ENCODE measurements around the gene FAM83D. TPM values are rescaled to one million over a fixed set of nuclear protein-coding genes. Genes with fewer than 3 reads are reported as not detected.

Gene FAM83D
- total RNA-seq, 2 experiments from 2014 or later: 10.5 to 12.4 TPM

DNA sequence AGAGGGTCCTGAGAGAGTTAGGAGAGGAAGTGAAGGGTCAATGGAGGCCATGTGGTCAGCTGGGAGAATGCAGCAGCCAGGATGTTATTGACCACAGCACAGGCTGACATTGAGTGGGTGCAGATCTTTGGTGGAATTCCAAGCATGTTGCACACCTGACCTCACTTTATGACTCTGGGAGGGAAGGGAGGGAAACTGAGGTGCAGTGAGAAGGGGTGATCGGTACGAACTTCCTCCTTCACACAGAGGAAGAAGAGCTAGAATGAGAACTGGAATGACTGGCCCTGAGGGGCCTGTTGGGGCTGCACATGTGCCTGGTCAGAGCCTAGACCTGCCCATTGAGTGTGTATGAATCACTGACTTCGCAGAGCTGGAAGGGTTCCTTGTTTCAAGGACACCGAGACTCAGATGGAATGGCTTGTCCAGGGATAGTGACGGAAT lies 9.8 kb downstream of the FAM83D start:
- no peak overlapping the region for H3K27ac Mint-ChIP-seq
- peaks cover 5% of the 10 kb centered on the region for H3K36me3 Mint-ChIP-seq (ENCODE audit: low read depth)
- H3K9me3 Mint-ChIP-seq (ENCODE audit: low read depth): no peaks in the 10 kb centered on the region
- no peak for DNase-seq
- ATAC-seq: no peak
- ChIA-PET CTCF (interaction anchor here (0.6 to 2.0 kb wide), 4 partner anchors 9 to 303 kb away, joined by 3 to 8 read pairs (median 4); partner anchors contain the start of gene FAM83D), POLR2A (no interaction called here)
- intact Hi-C loops (cut with DNase I, micrococcal nuclease): no loop called here
- no peak overlapping the region for H3K4me3 Mint-ChIP-seq
- H3K27me3 Mint-ChIP-seq: no peaks in the 10 kb centered on the region
- H3K4me1 Mint-ChIP-seq: peaks cover 3% of the 10 kb centered on the region

DNA sequence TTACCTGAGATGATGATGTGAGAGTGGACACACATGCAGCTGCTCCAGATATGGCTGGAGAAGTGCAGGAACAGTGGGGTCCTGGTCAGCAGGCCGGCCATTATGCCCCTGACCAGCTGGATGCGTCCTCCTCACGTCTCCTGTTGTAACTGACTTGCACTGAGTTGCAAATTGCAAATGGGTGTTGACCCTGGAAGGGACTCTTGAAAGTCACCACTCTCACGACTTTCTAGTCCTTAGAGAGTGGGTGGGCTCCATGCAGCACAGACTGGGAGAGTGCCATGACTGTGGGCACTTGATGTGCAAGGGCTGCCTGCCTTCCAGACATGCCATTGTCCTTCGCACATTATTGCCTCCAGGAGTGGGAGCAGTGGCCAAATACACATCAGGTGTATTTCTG lies 10.8 kb downstream of the FAM83D start:
- ChIA-PET POLR2A (no interaction called here), CTCF (interaction anchor here (0.7 to 2.0 kb wide), 4 partner anchors 10 to 72 kb away, joined by 3 to 8 read pairs (median 4); partner anchors contain the start of gene FAM83D)
- Mint-ChIP-seq H3K27me3 (no peaks in the 10 kb centered on the region), H3K9me3 (ENCODE audit: low read depth) (no peaks in the 10 kb centered on the region), H3K36me3 (ENCODE audit: low read depth) (peaks cover 5% of the 10 kb centered on the region), H3K4me1 (peaks cover 3% of the 10 kb centered on the region), H3K4me3 (no peak overlapping the region), H3K27ac (no peak overlapping the region)
- DNase-seq (no peak), ATAC-seq (no peak)
- intact Hi-C loops (cut with DNase I, micrococcal nuclease): no loop called here

- no peaks in the 10 kb centered on the region for H3K27me3 Mint-ChIP-seq
- no peak for ATAC-seq
- intact Hi-C loops (cut with DNase I, micrococcal nuclease): no loop called here
- CTCF ChIA-PET: interaction anchor here (0.6 to 2.0 kb wide), 2 partner anchors 11 to 112 kb away, joined by 3 to 8 read pairs; partner anchors contain the start of gene FAM83D
- H3K9me3 Mint-ChIP-seq (ENCODE audit: low read depth): no peaks in the 10 kb centered on the region
- peaks cover 3% of the 10 kb centered on the region for H3K4me1 Mint-ChIP-seq
- POLR2A ChIA-PET: interaction anchor here (0.7 kb wide), 1 partner anchor 7 kb away, joined by 4 read pairs; no protein-coding TSS in a partner anchor
- H3K4me3 Mint-ChIP-seq: no peak overlapping the region
- no peak overlapping the region for H3K27ac Mint-ChIP-seq
- no peak for DNase-seq
- peaks cover 15% of the 10 kb centered on the region for H3K36me3 Mint-ChIP-seq (ENCODE audit: low read depth)
Measured at GRCh38 chr20:38937978-38938473, 11.8 kb downstream of the FAM83D start.

DNA sequence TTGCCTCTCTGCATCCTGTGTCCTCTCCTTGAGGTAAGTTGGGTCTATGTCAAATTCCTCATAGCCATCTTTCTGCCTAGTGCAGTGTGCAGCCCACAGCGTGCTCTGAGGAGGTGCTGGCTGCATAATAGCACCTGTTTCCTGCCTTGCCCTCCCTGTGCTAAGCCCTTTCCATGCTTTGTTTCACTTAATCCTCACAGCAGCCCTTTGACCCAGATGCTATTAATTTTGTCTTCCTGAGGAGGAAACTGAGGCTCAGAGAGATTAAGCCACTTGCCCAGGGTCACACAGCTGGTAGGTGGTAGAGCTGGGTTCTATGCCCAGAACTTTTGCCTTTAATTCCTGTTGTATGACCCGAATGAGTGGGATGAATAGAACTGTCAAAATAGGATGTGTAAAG lies 13.5 kb downstream of the FAM83D start:
- peaks cover 3% of the 10 kb centered on the region for H3K4me1 Mint-ChIP-seq
- no peak for ATAC-seq
- H3K27me3 Mint-ChIP-seq: no peaks in the 10 kb centered on the region
- H3K27ac Mint-ChIP-seq: no peak overlapping the region
- POLR2A ChIA-PET: no interaction called here
- DNase-seq: no peak
- H3K4me3 Mint-ChIP-seq: no peak overlapping the region
- peaks cover 17% of the 10 kb centered on the region for H3K36me3 Mint-ChIP-seq (ENCODE audit: low read depth)
- CTCF ChIA-PET: no interaction called here
- intact Hi-C loops (cut with DNase I, micrococcal nuclease): no loop called here
- no peaks in the 10 kb centered on the region for H3K9me3 Mint-ChIP-seq (ENCODE audit: low read depth)

DNA sequence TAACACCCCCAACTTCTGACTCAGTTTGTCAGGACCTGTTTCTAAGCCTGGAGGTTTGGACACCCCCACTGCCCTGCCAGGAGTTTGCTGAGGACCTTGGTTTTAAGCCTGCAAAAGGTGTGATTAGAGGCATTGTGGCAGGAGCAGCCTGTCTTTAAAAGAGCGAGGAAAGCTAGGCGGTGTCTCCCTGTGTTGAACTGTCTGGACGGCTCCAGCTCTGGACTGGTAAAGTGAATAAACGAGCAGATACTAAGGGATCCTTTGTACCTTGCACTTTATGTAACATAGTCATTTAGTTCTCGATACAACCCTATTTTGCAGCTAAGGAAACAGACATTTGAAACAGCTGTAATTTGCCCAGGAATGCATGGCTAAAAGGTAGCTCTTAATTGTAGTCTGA lies 14.4 kb downstream of the FAM83D start:
- H3K4me3 Mint-ChIP-seq: no peak overlapping the region

GRCh38 chr20:38941726-38942389 lies 15.6 kb downstream of the FAM83D start:
- ChIA-PET CTCF (interaction anchor here (1.0 to 1.5 kb wide), 3 partner anchors 14 to 16 kb away, joined by 3 to 4 read pairs (median 4); partner anchors contain the start of gene FAM83D), POLR2A (interaction anchor here (0.6 kb wide), 1 partner anchor 81 kb away, joined by 4 read pairs; no protein-coding TSS in a partner anchor)
- Mint-ChIP-seq H3K4me1 (peaks cover 3% of the 10 kb centered on the region), H3K36me3 (ENCODE audit: low read depth) (peaks cover 24% of the 10 kb centered on the region), H3K4me3 (no peak overlapping the region), H3K27ac (no peak overlapping the region), H3K27me3 (no peaks in the 10 kb centered on the region), H3K9me3 (ENCODE audit: low read depth) (no peaks in the 10 kb centered on the region)
- DNase-seq (no peak), ATAC-seq (no peak)
- intact Hi-C loops (cut with DNase I, micrococcal nuclease): no loop called here

More for the DNA sequence above, 14.4 kb downstream of the FAM83D start:
- Mint-ChIP-seq H3K36me3 (ENCODE audit: low read depth) (peaks cover 20% of the 10 kb centered on the region), H3K9me3 (ENCODE audit: low read depth) (no peaks in the 10 kb centered on the region), H3K27me3 (no peaks in the 10 kb centered on the region), H3K4me1 (peaks cover 3% of the 10 kb centered on the region), H3K27ac (no peak overlapping the region)
- CTCF ChIA-PET: interaction anchor here (0.7 to 1.5 kb wide), 2 partner anchors 16 to 82 kb away, joined by 3 read pairs; no protein-coding TSS in a partner anchor
- ATAC-seq: no peak
- intact Hi-C loops (cut with DNase I, micrococcal nuclease): no loop called here
- POLR2A ChIA-PET: interaction anchor here (0.6 kb wide), 1 partner anchor 8 kb away, joined by 3 read pairs; no protein-coding TSS in a partner anchor
- no peak for DNase-seq

GRCh38 chr20:38945012-38945411 lies 18.8 kb downstream of the FAM83D start:
- Mint-ChIP-seq H3K27me3 (no peaks in the 10 kb centered on the region), H3K36me3 (ENCODE audit: low read depth) (peaks cover 32% of the 10 kb centered on the region), H3K4me1 (peaks cover under 1% of the 10 kb centered on the region), H3K4me3 (no peak overlapping the region), H3K27ac (no peak overlapping the region), H3K9me3 (ENCODE audit: low read depth) (no peaks in the 10 kb centered on the region)
- ChIA-PET POLR2A (no interaction called here), CTCF (no interaction called here)
- no peak for DNase-seq
- intact Hi-C loops (cut with DNase I, micrococcal nuclease): no loop called here
- no peak for ATAC-seq

- POLR2A ChIA-PET: no interaction called here
- Mint-ChIP-seq H3K9me3 (ENCODE audit: low read depth) (no peaks in the 10 kb centered on the region), H3K27ac (no peak overlapping the region), H3K27me3 (no peaks in the 10 kb centered on the region), H3K4me1 (no peaks in the 10 kb centered on the region), H3K4me3 (no peak overlapping the region), H3K36me3 (ENCODE audit: low read depth) (peaks cover 41% of the 10 kb centered on the region)
- ATAC-seq: no peak
- CTCF ChIA-PET: no interaction called here
- no peak for DNase-seq
- intact Hi-C loops (cut with DNase I, micrococcal nuclease): no loop called here
Measured at GRCh38 chr20:38946836-38947235, 20.6 kb downstream of the FAM83D start.

DNA sequence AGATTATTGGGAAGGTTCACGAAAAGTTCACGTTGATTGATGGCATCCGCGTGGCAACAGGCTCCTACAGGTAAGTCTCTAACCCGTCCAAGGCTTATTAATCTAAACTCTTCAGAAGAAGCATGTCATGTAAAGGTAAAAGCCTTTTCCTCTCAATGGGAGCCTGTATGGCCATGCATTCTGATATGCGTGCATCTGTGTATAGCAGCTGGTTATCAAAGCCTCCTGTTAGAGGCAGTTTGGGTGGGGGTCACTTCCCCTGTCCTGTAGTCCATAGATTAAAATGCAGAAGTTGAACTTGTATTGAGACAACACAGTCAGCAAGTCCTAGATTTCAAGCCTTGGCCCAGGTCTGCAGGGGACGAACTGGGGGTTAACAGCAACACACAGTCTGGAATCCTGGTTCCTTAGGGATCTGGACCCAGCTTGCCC lies 21.7 kb downstream of the FAM83D start:
- Mint-ChIP-seq H3K9me3 (ENCODE audit: low read depth) (no peaks in the 10 kb centered on the region), H3K36me3 (ENCODE audit: low read depth) (peaks cover 37% of the 10 kb centered on the region), H3K27me3 (no peaks in the 10 kb centered on the region), H3K27ac (no peak overlapping the region), H3K4me1 (no peaks in the 10 kb centered on the region), H3K4me3 (no peak overlapping the region)
- ATAC-seq (no peak), DNase-seq (no peak)
- intact Hi-C loops (cut with DNase I, micrococcal nuclease): no loop called here
- ChIA-PET CTCF (interaction anchor here (1.0 to 1.1 kb wide), 2 partner anchors 10 to 14 kb away, joined by 3 read pairs; partner anchors contain the start of gene DHX35), POLR2A (no interaction called here)

GRCh38 chr20:38950254-38950653 lies 24.0 kb downstream of the FAM83D start:
- ChIA-PET POLR2A (no interaction called here), CTCF (interaction anchor here (1.1 kb wide), 1 partner anchor 20 kb away, joined by 3 read pairs; no protein-coding TSS in a partner anchor)
- no peak for DNase-seq
- peaks cover 31% of the 10 kb centered on the region for H3K36me3 Mint-ChIP-seq (ENCODE audit: low read depth)
- no peaks in the 10 kb centered on the region for H3K9me3 Mint-ChIP-seq (ENCODE audit: low read depth)
- no peak for ATAC-seq
- H3K4me1 Mint-ChIP-seq: no peaks in the 10 kb centered on the region
- no peak overlapping the region for H3K4me3 Mint-ChIP-seq
- intact Hi-C loops (cut with DNase I, micrococcal nuclease): no loop called here
- H3K27me3 Mint-ChIP-seq: no peaks in the 10 kb centered on the region
- no peak overlapping the region for H3K27ac Mint-ChIP-seq

DNA sequence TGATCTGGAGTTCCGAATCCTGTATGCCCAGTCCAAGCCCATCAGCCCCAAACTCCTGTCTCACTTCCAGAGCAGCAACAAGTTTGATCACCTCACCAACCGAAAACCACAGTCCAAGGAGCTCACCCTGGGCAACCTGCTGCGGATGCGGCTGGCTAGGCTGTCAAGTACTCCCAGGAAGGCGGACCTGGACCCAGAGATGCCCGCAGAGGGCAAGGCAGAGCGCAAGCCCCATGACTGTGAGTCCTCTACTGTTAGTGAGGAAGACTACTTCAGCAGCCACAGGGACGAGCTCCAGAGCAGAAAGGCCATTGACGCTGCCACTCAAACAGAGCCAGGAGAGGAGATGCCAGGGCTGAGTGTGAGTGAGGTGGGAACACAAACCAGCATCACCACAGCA lies 25.4 kb downstream of the FAM83D start:
- Mint-ChIP-seq H3K4me3 (no peak overlapping the region), H3K4me1 (no peaks in the 10 kb centered on the region), H3K36me3 (ENCODE audit: low read depth) (peaks cover 26% of the 10 kb centered on the region), H3K27ac (no peak overlapping the region), H3K9me3 (ENCODE audit: low read depth) (no peaks in the 10 kb centered on the region), H3K27me3 (no peaks in the 10 kb centered on the region)
- ChIA-PET CTCF (interaction anchor here (0.6 kb wide), 1 partner anchor 25 kb away, joined by 3 read pairs; the partner anchor contains the start of gene FAM83D), POLR2A (interaction anchor here (0.9 kb wide), 1 partner anchor 11 kb away, joined by 3 read pairs; the partner anchor contains the start of gene DHX35)
- intact Hi-C loops (cut with DNase I, micrococcal nuclease): no loop called here
- no peak for DNase-seq
- no peak for ATAC-seq
